HG02970 (cell line): ENCODE measurements around the gene STK36.
A peak's percentile ranks its signal among the peaks of the same experiment; 100 is the strongest.
"Not testable (repeated sequence)": the region's sequence is repeated elsewhere in the genome, so short reads cannot be mapped to it uniquely, and the experiment has no call there.

Source experiments
- ATAC-seq: cut with Tn5 transposase; IDR thresholded peaks from one replicate; pipeline ENCODE4 v1.9.1; 2021; ENCODE audit warnings: mild to moderate bottlenecking, moderate library complexity, moderate number of reproducible peaks; ENCODE audit not compliant: unreplicated experiment, low FRiP score

STK36 gene

DNA sequence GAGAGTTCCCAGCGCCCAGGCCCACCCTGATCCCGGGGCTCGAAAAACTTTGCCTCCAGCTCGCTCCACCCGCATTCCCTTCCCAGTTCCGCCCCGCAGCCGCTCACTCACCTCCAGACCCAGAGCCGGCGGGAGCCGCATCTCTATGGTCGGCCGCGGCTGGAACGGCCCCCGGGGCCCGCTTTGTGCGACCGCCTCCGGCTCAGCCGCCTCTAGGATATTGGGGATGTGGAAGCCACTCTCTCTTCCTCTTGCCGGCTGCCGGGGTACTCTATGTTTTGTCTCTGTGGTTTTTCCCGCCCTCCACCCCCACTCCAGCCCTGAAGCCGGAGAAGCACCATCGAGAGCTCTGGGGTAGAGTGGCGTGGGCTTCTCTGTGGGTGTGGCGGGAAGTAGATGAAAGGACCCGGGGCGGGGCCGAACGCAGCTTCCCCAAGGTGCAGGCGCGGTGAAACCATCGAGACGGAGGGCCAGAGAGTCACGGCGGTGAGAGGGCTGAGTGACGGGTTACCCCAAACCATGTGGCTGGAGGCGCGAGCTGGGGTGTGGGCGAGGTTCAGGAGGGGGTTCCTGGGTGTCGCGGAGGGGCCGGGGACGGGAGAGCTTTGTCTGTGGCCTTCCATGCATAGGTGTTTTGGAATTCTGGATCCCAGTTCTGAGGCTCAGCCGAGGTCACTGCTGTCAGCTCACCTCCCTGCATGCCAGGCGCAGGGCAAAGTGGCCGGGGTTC lies 12.5 kb upstream of the STK36 start, which contains the start of the genes BCS1L and ZNF142:
Gene BCS1L (plus strand): TSS at position 426 of the 730 bp plus-strand sequence. CDS start 1,305 bp downstream, outside the sequence.
Gene ZNF142 (minus strand): TSS at position 366 of the 730 bp plus-strand sequence. CDS start 3,194 bp downstream, outside the sequence.
- peak; percentile 84 for ATAC-seq

DNA sequence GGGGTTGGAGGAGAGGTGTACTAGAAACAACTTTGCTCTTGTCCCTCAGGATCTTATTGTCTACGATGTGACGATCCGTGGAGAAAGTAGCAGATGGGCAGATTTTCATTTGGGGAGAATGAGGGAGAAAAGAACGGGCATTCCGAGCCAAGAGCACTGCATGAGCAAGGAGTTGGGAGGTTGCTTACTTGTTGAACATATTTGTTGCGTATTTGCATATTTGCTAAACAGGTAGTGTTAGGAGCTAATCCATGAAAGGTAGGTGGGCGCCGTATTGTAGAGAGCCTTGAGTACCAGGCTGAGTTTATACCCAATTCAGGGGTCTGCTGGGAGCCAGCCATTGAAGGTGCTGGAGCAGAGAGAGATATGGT lies 11.9 kb upstream of the STK36 start:
- ATAC-seq = no peak

- no peak for ATAC-seq
Observed at GRCh38 chr2:218662377-218662776, 9.5 kb upstream of the STK36 start.

DNA sequence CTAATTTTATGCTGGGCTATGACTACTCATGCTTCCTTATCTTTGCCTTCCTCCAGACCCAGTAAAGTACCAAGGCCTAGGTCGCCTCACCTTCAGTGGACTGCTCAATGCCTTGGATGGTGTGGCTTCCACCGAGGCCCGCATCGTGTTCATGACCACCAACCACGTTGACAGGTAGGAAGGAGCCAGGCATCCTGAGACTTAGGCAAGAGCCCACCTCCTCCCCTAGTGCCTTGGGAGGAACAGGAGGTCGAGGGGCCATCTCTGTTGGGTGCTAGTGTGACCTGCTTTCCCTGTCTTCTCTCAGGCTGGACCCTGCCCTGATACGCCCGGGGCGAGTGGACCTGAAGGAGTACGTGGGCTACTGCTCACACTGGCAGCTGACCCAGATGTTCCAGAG lies 9.1 kb upstream of the STK36 start:
- ATAC-seq = no peak

- no peak for ATAC-seq
Observed at GRCh38 chr2:218663901-218664300, 8.0 kb upstream of the STK36 start.

DNA sequence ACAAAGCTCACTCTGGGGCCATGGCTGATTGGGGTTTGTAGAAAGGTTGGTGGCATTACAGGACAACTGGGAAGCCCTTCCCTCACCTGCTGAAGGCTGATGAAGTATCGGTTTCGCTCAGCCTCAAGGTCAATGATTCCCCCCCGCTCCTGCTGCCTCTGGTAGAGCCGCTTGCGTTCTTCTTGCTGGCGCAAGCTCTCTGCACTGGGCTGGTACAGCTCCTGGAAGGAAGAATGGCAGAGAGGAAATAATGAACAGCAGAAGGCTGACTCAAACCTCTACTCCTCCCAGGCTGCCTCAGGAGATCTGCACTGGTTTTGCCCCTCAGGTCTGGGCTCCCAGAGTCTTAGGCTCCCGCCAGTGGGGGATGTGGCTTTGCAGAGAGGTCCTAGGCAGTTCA lies 7.2 kb upstream of the STK36 start:
- no peak for ATAC-seq

DNA sequence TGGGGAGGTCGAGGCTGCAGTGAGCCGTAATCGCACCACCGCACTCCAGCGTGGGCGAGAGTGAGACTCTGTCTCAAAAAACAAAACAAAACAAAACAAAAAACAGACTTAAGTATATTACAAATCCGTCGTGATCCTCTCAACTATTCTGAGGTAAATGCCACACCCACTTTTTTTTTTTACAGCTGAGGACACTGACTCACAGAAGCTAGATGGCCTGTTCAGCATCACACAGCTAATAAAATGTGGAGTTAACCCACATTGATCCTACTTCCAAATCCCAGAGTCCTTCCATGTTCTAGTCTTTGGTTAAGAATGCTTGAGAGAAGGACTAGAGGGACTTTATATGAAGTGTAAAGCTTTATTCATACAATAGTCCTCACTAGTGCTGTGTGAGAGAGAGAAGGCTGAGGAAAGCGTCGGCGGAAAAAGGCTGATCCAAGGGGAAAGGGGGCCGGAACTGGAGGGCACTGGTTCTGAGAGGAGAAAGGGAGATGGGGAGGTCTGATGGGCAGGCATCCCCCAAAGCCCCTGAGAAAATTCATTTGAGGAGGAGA lies 711 bp upstream of the STK36 start:
- ATAC-seq = no peak

GRCh38 chr2:218679119-218679518 lies 7.2 kb downstream of the STK36 start:
- ATAC-seq = no peak

- ATAC-seq = no peak
Observed at GRCh38 chr2:218680061-218680460, 8.2 kb downstream of the STK36 start.

- ATAC-seq = not testable (repeated sequence)
Observed at GRCh38 chr2:218687400-218688060, 15.6 kb downstream of the STK36 start.

DNA sequence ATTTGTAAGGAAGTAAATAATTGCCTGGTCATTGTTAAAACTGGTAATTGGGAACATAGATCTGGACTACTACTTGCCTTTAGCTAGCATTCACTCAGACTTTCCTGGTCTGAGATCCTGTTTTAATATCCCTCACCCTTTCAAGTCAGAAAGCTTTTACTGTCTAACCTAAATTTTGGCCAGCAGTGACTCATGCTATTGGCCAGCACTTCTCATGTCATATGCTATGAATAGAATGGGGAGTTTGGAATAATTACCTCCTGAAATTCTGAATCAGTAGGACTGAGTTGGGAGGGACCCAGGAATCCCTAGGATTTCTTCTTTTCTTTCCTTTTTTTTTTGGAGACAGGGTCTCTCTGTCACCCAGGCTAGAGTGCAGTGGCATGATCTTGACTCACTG lies 19.3 kb downstream of the STK36 start:
- no peak for ATAC-seq

- ATAC-seq = no peak
Observed at GRCh38 chr2:218694405-218695145, 22.7 kb downstream of the STK36 start.

GRCh38 chr2:218698885-218699284 lies 27.0 kb downstream of the STK36 start:
- no peak for ATAC-seq

- ATAC-seq = no peak
Observed at GRCh38 chr2:218701806-218702205, 29.9 kb downstream of the STK36 start.

- ATAC-seq = no peak
Observed at GRCh38 chr2:218703341-218703740, 31.5 kb downstream of the STK36 start.

DNA sequence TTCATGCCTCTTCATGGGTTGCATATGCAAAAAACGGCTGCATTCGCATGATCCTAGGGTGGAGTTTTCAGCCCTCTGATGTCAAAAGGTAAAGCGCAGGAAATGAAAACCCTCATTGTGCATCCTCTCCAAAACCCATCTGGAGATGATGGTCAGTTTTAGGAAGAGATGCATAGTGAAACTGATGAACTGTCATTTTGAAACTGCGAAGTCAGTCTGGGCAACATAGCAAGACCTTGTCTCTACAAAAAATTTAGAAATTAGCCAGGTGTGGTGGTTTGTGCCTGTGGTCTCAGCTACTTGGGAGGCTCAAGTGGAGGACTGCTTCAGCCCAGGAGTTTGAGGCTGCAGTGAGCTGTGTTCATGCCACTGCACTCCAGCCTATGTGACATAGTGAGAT lies 36.2 kb downstream of the STK36 start:
- ATAC-seq = no peak

- ATAC-seq = no peak
Observed at GRCh38 chr2:218709908-218710307, 38.0 kb downstream of the STK36 start.

- ATAC-seq = no peak
Observed at GRCh38 chr2:218710334-218710686, 38.4 kb downstream of the STK36 start.

DNA sequence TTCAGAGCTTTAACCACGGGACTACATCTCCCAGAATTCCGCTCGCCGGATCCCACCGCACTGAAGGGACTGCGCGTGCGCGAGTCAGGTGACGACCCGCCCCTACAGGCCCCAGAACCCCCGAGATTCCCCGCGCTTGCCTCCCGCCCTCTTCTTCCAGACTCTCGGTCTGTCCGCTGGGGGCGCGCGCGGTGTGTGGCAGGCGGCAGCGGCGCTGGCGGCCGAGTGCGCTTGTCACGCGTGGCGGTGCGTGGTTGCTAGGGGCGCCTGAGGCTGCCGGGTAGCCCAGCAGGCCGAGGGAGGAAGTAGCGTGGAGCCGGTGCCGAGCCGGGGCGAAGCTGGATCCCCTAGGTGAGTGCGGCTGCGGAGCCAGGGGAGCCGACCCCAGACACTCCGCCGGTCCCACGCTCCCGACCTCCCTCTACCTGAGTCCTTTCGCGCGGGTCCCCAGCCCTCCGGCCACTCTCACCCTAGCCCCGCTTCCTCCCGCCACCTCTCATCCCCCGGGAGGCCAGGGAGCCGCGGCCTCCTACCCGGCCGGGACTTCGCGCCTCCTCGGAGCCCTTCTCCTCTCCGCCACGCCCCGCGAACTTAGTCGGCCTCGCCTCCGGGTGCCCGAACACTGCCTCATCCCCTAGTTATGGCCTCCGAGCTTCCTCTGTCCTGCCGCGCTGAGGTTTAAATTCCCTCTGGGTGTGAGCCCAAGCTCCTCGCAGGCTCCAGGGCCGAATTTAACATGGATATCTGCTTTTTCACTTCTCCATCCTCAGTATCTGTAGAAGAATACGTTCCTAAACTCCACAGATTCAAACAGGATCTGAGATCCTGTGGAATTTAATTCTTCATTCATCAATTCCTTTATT lies 39.0 kb downstream of the STK36 start, which contains the start of gene TTLL4:
Gene TTLL4 (plus strand): TSS at position 149 of the 863 bp plus-strand sequence. CDS start 26,842 bp downstream, outside the sequence.
- ATAC-seq = peak; percentile 99

GRCh38 chr2:218711550-218711929 lies 39.7 kb downstream of the STK36 start:
- no peak for ATAC-seq
